ENCODE measurements around the gene INTS6L.

- TF ChIP-seq CBX8 (IDR thresholded peaks at IDR 0.05; ENCODE audit: borderline replicate concordance, low read depth, low read length): no peak
- TF ChIP-seq, protein P1, sequence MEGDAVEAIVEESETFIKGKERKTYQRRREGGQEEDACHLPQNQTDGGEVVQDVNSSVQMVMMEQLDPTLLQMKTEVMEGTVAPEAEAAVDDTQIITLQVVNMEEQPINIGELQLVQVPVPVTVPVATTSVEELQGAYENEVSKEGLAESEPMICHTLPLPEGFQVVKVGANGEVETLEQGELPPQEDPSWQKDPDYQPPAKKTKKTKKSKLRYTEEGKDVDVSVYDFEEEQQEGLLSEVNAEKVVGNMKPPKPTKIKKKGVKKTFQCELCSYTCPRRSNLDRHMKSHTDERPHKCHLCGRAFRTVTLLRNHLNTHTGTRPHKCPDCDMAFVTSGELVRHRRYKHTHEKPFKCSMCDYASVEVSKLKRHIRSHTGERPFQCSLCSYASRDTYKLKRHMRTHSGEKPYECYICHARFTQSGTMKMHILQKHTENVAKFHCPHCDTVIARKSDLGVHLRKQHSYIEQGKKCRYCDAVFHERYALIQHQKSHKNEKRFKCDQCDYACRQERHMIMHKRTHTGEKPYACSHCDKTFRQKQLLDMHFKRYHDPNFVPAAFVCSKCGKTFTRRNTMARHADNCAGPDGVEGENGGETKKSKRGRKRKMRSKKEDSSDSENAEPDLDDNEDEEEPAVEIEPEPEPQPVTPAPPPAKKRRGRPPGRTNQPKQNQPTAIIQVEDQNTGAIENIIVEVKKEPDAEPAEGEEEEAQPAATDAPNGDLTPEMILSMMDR (IDR thresholded peaks at IDR 0.05; ENCODE audit: control extremely low read depth in 1 of 3, insufficient read depth in 1 of 3, low read depth in 1 of 3, low read length in 3 of 3): no peak
Observed at GRCh38 chrX:135543172-135543571, 22.7 kb downstream of the INTS6L start.
